HuH-7.5 (cell line): ENCODE data around the gene SMYD3.

Source experiments
- DNase-seq: peaks from one replicate; pipeline ENCODE4 v3.0.0; 2011; ENCODE audit warnings: low spot score

SMYD3 gene

DNA sequence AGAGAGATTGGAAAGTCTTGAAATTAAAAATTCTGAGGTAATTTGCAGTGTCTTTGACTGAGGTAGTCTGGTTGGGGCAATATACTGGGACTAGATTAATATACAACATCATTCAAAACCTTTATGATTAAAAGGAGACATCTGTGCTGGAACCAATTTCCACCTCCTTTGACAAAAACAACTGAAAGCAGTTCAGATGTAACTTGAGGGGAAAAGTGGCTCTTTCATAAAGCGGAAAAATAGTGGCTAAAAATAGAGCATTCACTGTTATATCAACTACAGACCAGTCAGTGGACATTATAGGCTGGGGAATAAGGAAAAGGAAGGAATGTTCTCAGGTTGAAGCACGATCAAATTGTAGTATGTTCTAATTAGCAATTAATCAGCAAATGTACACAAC is 635.9 kb downstream of the SMYD3 start:
- no peak for DNase-seq

DNA sequence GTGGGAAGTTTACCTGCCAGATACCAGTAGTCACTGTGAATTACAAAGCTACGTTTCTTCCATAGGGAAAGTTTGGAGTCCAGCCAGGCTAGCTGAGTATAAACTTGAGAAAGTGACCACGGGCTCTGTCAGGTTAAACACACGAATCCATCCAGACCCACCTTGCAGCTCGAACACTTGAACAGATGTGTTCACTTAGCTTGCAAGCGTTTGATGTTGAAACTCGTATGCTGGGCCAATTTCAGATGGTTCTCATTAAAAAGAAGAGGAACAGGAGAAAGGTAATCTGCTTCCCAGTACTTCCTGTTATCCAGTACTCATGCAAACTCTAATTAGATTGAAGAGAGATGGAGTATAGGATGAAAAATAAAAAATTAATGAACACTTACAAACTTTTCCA is 636.4 kb downstream of the SMYD3 start:
- DNase-seq = no peak

GRCh38 chr1:245869847-245870246 is 637.2 kb downstream of the SMYD3 start:
- no peak for DNase-seq

DNA sequence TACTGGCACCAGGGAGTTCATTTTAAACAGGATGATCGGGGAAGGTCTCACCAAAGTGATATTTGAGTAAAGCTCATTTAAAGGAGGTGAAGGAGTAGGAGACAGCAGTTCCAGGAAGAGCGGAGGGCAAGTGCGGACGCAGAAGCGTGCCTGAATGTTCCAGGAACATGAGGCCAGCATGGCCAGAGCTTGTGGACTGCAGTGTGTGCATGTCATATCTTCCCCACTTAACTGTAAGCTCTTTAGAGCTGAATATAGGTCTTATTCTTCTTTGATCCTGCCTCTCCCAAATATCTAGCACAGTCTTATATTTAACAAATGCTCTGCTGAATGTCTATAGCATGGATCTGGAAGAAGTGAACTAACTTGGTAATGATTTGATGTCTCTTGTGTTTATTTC is 639.3 kb downstream of the SMYD3 start:
- DNase-seq = no peak

DNA sequence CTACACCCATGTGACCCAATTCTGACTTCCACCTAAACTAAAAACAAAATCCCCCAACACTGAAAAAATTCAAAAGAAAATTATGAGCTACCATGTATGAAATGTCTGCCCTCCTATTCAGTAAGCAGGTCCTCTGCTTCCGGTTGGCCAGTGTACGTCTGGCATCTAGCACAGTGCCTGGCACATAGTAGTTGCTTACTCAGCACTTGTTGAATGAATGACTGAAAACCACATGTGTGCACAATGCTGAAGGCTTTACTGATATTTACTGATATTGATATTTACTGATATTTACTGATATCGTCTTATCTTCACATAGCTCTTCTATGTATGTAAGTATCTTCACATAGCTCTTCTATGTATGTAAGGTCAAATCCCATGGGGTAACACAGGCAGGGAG is 642.2 kb downstream of the SMYD3 start:
- DNase-seq = no peak

DNA sequence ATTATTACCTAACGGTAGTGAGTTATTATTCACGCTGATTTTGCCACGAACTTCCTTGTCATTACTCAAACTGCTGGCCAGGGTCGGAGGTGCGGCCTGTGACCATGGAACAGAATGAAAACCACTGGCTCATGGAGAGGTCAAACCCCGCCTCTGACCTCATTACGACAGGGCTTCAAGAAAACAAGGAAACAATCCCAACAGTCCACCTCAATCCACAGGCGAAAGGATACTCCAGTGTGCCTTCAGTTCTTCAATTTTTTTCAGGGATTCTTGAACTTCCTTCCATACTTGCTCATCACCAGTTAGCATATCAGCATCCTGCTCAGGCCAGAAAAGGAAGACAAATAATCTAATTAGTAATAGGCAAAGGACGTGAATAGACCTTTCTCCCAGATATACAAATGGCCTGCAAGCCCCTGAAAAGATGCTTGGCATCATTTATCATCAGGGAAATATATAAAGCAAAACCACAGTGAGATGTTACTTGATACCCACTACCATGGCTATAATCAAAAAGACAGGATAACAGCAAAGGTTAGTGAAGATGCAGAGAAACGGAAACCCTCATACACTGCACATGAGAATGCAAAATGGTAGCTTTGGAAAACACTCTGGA is 643.4 kb downstream of the SMYD3 start:
- DNase-seq = no peak

- no peak for DNase-seq
Observed at GRCh38 chr1:245862812-245863540, 644.1 kb downstream of the SMYD3 start.

DNA sequence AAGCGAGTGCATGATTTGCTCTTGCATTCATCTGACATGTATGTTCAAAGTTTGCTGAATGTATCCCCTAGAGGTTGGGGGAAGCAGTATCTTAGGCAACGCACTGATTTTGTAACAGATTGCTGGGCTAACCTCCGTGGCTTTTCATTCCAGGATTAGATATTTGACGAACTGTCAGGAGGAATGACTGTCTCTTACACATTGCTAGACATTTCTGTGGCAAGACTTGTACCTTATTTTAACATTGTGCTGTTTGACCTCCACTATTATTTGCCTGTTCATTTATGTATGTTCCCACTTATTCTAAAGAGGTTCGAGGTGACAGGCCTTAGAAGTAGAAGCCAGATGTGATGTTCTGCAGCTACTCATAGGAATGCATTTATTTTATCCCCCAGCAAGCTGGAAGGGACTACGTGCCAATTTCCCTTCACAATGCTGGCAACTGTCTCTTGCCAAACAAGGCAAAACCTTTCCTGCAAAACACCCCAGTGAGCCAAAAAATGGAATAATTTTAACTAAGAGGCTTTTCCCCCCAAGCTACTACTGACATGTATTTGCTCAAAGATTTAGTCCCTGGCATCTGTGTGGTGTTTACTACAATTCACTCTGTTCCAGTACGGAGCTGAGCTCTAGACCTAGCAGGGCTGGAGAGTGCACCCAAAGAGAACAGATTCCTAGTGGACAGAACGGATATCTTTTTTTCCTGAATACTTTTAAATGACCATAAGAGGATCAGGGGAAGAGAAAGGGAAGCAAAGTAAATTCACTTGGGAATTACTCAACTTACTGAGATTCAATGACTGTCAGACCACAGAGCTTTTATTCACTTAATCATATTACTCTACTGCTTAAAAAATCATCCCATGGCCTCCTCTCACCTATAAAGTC is 646.2 kb downstream of the SMYD3 start:
- no peak for DNase-seq

DNA sequence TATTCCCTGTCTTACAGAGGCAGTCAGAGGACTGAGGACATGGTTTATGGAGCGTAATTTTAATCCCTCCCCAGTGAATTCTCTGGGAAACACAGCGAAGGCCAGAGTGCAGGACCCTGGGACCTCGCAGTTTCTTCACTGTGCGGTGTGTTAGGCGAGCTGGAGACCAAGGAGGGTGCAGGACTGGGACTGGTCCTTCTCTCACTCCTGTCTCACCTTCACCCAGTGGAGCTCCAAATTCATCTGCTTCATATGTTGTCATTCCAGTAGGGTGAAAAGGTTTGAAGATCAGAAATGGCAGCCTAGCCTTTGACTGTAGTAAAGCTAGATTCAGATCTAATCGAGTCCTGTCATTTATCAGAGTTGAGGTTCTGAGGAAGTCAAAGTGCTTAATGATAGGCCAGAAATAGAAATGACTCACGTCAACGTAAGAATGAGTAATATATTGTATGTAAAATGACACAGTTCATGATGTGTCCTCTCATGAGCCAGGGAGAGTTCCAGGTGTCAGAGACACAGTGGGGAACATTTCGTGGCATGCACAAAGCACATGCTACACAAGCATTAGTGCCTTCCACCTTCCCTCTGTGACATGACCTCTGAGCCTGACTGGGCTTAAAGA is 647.5 kb downstream of the SMYD3 start:
- DNase-seq = no peak

GRCh38 chr1:245858722-245859492 is 648.2 kb downstream of the SMYD3 start:
- no peak for DNase-seq

GRCh38 chr1:245858022-245858721 is 648.9 kb downstream of the SMYD3 start:
- DNase-seq = no peak

DNA sequence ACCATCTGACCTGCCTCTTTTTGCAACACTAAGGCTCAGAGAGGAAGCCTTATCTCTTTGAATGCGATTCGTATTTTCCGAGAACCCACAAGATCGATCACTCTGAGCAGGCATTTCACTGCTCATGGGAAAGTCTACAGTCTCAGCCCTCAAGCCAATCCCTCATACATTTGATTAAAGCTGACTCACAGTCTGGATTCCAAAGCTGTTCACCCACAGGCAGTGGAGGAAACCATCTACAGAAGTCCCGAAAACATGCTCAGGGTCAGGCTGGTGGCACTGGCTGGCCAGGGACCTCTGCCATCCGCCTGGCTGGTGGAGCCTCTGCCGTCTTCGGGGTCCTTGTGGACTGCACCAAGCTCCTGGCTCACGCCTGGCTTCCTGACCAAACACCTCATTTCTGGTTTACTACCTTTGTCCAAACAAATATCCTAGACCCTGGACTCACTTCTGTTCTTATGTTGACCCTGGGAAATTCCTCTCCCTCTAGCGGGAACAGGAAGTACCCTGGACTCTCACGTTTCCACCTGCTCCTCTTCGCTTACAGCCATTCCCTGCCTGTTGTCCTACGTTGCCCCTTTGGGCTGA is 650.0 kb downstream of the SMYD3 start:
- no peak for DNase-seq

DNA sequence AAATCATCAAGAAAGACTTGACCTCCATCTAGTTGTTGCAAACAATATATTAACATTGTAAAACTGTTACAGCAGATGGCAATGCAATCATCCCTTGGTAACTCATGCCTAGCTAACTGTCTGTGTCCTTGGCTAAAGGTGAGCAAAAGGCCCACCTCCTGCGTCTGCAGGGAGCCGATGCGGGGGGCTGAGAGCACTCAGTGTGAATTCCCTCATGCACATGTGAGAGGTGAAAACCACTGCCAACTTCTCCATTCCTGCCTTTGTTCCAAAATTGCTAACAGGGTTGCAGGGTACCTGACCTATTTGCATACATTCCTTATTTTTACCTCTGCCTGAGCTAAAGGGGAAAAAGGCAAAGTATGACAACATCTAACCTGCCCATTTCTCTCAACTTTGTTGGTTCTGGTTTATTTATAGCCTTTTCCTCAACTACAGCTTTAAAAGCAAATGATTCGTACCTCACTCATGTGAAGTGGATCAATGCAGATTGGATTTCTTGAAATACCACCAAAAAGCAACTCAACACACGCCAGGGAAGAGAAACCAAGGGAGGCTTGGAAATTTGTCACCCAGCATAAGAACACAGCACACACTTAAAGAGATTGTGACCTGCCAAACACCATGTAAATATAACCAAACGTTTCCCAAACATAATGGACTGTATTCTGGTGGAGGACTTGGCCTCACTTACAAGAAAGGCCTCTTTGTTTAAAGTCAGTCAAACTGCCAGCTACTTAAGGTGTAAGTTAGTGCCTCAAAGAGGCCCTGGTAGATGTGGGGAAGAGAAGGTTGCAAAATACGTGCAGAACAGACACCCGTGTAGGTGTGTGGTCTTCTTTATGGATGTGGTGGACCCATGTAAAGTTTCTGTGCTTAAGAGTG is 651.0 kb downstream of the SMYD3 start:
- no peak for DNase-seq

- no peak for DNase-seq
Observed at GRCh38 chr1:245853291-245853690, 653.8 kb downstream of the SMYD3 start.

GRCh38 chr1:245843101-245843500 is 664.0 kb downstream of the SMYD3 start:
- no peak for DNase-seq

DNA sequence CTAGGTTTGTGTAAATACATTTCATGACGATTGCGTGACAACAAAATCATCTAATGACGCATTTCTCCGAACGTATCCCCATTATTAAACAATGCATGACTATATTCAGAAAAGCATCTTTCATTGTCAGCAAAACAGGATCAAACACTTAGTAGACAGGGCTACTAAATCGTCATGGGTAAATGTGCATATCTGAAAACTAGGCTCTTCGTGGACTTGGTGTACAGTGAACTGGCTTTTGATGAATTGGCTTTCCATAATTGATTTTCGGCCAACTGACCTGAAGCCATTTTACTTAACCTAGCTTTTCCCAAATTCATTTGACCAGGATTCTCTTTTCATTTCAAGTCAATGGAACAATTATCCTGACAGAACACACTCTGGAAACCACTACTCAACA is 665.0 kb downstream of the SMYD3 start:
- no peak for DNase-seq

GRCh38 chr1:245840971-245841370 is 666.1 kb downstream of the SMYD3 start:
- DNase-seq = no peak

GRCh38 chr1:245837718-245838117 is 669.4 kb downstream of the SMYD3 start:
- no peak for DNase-seq

DNA sequence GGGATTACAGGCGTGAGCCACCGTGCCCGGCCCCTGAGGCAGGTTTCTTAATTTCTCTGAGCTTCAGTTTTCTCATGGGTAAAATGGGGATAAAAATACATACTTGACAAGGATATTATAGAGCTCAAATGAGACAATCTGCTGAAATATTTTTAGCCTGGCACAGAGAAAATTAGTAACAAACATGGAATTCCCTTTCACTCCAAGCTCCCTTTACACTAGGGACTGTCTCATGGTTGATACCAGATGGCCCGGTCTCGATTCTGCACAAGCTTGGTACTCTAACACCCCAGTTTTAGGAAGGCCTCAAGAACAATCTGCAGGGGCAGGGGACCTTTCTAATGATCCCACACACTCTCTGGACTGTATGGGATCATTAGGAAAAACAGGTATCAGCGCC is 671.7 kb downstream of the SMYD3 start:
- no peak for DNase-seq

GRCh38 chr1:245834002-245834401 is 673.1 kb downstream of the SMYD3 start:
- no peak for DNase-seq
